Measurements from ENCODE around the gene WNT9B. TPM values are rescaled to one million over a fixed set of nuclear protein-coding genes. Genes with fewer than 3 reads are reported as not detected.

The WNT9B gene
- total RNA-seq, 1 experiment from 2014 or later = not detected

DNA sequence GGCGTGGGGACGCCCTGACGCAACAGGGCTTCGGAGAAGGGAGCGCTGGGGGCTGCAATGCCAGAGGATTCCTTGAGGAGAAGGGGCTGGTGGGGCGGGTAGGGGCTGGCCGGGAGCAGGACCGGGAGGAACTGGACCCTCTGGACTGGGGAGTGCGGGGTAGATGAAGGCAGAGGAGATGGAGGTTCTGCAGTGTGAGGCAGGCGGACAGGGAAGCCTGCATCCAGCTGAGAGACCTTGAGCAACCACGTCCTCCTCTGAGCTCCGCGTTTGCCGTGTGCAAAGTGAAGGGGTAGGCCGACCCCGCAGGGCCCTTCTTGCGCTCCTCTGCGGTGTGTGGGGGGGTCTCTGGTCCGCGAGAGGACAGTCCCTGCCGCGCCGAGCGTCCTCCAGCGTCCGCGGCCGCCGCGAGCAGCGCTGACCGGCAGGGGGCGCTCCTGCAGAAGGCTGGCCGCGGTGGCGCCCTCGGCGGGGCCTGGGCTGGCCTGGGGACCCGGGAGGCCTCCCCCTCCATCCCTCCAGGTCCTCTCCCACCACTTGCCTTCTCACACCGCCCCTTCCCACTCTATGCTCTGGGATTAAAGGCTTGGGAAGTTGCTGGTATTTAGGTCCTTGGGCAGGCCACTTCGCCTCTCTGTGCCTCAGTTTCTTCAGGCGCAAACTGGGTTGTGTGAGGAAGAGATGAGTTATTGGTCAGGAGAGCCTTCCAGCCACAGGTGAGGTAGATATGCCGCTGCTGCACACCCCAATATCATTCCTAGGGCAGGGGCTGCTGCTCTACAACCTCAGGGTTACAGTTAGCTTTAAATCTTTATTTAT lies 9.6 kb upstream of the WNT9B start:
- H3K9me3 ChIP-seq (ENCODE audit: low read depth, low read length, poor library complexity, severe bottlenecking) = no peaks in the 10 kb centered on the region
- CTCF ChIA-PET = interaction anchor here (0.6 to 1.6 kb wide), 6 partner anchors 10 to 172 kb away, joined by 3 to 7 read pairs (median 3); partner anchors contain the start of gene WNT9B
- H3K27ac ChIP-seq (ENCODE audit: low read depth, low read length, poor library complexity, severe bottlenecking) = no peak overlapping the region
- intact Hi-C loops (cut with micrococcal nuclease; ENCODE audit: unreplicated experiment) = loop anchor here (5.0 to 10.0 kb wide), 2 partner anchors 63 to 161 kb away; no protein-coding TSS in a partner anchor
- peak overlapping the region; percentile 31 for H3K4me3 ChIP-seq (ENCODE audit: low read depth, low read length, poor library complexity, severe bottlenecking)
- POLR2A ChIA-PET (ENCODE audit: low non-redundant PET) = no interaction called here
- no peaks in the 10 kb centered on the region for H3K4me1 ChIP-seq (ENCODE audit: insufficient read depth, low read length, poor library complexity, severe bottlenecking)
- H3K36me3 ChIP-seq (ENCODE audit: insufficient read depth, low read length, poor library complexity, severe bottlenecking) = no peaks in the 10 kb centered on the region
- H3K27me3 ChIP-seq (replicated peaks; ENCODE audit: insufficient read depth, low read depth, low read length, poor library complexity) = peaks cover 8% of the 10 kb centered on the region
- DNase-seq (ENCODE audit: low spot score) = peak; percentile 24
- no TSS peak for BruUV-seq (replicated peaks)
- TF ChIP-seq, protein P1, sequence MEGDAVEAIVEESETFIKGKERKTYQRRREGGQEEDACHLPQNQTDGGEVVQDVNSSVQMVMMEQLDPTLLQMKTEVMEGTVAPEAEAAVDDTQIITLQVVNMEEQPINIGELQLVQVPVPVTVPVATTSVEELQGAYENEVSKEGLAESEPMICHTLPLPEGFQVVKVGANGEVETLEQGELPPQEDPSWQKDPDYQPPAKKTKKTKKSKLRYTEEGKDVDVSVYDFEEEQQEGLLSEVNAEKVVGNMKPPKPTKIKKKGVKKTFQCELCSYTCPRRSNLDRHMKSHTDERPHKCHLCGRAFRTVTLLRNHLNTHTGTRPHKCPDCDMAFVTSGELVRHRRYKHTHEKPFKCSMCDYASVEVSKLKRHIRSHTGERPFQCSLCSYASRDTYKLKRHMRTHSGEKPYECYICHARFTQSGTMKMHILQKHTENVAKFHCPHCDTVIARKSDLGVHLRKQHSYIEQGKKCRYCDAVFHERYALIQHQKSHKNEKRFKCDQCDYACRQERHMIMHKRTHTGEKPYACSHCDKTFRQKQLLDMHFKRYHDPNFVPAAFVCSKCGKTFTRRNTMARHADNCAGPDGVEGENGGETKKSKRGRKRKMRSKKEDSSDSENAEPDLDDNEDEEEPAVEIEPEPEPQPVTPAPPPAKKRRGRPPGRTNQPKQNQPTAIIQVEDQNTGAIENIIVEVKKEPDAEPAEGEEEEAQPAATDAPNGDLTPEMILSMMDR (conservative IDR thresholded peaks at IDR 0.05; ENCODE audit: low read depth, low read length) = peak; percentile 63
- no peak for TF ChIP-seq EZH2 (IDR thresholded peaks at IDR 0.05; ENCODE audit: borderline replicate concordance, low read depth, low read length, poor library complexity, severe bottlenecking)

DNA sequence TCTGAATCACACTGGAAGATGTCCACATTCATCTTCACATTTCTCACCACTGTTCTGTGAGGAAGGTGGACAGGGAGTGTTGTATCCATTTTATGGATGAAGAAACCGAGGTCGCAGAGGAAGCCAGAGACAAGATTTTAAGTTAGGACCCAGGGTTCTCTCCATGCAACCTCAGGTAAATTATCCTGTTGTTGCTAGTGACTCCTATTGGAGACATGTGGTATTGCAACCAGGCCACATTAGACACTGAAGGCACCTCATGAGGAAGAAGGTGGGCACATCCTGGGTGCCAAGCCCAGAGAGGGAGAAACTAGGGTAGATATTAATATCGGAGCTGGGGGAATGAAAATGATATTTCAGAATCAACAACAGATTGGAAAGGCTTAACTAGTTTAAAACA lies 8.5 kb upstream of the WNT9B start:
- Histone ChIP-seq H3K36me3 (ENCODE audit: insufficient read depth, low read length, poor library complexity, severe bottlenecking) (no peaks in the 10 kb centered on the region), H3K27me3 (replicated peaks; ENCODE audit: insufficient read depth, low read depth, low read length, poor library complexity) (peaks cover 8% of the 10 kb centered on the region), H3K4me3 (ENCODE audit: low read depth, low read length, poor library complexity, severe bottlenecking) (no peak overlapping the region), H3K27ac (ENCODE audit: low read depth, low read length, poor library complexity, severe bottlenecking) (no peak overlapping the region), H3K4me1 (ENCODE audit: insufficient read depth, low read length, poor library complexity, severe bottlenecking) (no peaks in the 10 kb centered on the region), H3K9me3 (ENCODE audit: low read depth, low read length, poor library complexity, severe bottlenecking) (no peaks in the 10 kb centered on the region)
- TF ChIP-seq EZH2 (IDR thresholded peaks at IDR 0.05; ENCODE audit: borderline replicate concordance, low read depth, low read length, poor library complexity, severe bottlenecking) = no peak
- TF ChIP-seq, protein P1 (conservative IDR thresholded peaks at IDR 0.05; ENCODE audit: low read depth, low read length) = peak; percentile 51
- DNase-seq (ENCODE audit: low spot score) = no peak
- intact Hi-C loops (cut with micrococcal nuclease; ENCODE audit: unreplicated experiment) = loop anchor here (5.0 to 10.0 kb wide), 2 partner anchors 62 to 159 kb away; no protein-coding TSS in a partner anchor
- ChIA-PET CTCF (interaction anchor here (1.2 kb wide), 1 partner anchor 98 kb away, joined by 3 read pairs; no protein-coding TSS in a partner anchor), POLR2A (ENCODE audit: low non-redundant PET) (no interaction called here)
- no TSS peak for BruUV-seq (replicated peaks)

DNA sequence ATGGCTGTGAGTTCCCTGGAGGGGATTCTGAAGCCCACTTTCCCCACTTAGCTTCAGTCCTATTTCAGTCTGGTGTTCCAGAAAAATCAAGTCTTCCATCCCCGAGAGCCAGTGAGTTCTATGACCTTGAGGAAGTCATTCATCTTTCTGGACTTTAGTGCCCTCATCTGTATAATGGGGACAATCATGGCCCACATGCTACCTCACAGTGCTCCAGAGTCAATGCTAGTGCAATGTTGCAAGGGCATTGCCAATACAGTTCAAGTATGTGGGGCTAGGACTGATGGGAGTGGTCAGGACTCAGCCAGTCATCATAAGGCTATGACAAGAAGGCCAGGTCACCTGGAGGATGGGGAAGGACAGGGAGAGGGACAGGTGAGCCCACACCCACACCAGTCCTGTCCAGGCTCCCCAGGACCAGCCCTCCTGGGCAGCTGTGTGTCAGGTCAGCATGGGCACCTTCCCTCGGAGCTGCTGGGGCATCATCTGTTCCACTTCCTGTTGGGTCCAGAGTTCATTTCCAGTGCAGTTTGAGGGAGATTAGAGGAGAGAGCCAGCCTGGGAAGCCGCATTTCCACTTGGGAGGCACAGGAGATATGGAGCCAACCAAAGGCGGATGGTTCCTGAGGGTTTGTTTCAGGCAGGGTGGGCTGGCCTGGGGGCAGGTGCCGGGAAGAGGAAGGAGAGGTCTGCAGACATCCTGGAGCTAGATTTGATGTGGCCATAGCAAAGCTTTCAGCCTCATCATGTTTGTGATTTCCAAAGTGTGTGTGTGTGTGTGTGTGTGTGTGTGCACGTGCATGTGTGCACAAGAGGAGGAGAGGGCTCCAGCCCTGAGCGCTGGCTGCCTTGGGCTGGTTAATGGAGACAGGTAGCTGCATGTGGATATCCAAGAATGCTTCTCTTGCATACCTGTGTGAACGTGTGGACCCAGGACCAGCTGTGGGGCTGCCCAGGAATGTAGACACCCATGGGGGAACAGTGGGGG lies 3.9 kb upstream of the WNT9B start:
- ChIA-PET CTCF (no interaction called here), POLR2A (ENCODE audit: low non-redundant PET) (no interaction called here)
- DNase-seq (ENCODE audit: low spot score) = no peak
- Histone ChIP-seq H3K27me3 (replicated peaks; ENCODE audit: insufficient read depth, low read depth, low read length, poor library complexity) (peaks cover 21% of the 10 kb centered on the region), H3K4me3 (ENCODE audit: low read depth, low read length, poor library complexity, severe bottlenecking) (no peak overlapping the region), H3K27ac (ENCODE audit: low read depth, low read length, poor library complexity, severe bottlenecking) (no peak overlapping the region), H3K9me3 (ENCODE audit: low read depth, low read length, poor library complexity, severe bottlenecking) (no peaks in the 10 kb centered on the region), H3K4me1 (ENCODE audit: insufficient read depth, low read length, poor library complexity, severe bottlenecking) (peaks cover 4% of the 10 kb centered on the region), H3K36me3 (ENCODE audit: insufficient read depth, low read length, poor library complexity, severe bottlenecking) (no peaks in the 10 kb centered on the region)
- TF ChIP-seq, protein P1 (conservative IDR thresholded peaks at IDR 0.05; ENCODE audit: low read depth, low read length) = no peak
- TF ChIP-seq EZH2 (IDR thresholded peaks at IDR 0.05; ENCODE audit: borderline replicate concordance, low read depth, low read length, poor library complexity, severe bottlenecking) = no peak
- BruUV-seq (replicated peaks) = no TSS peak
- intact Hi-C loops (cut with micrococcal nuclease; ENCODE audit: unreplicated experiment) = loop anchor here (10.0 kb wide), 1 partner anchor 57 kb away; no protein-coding TSS in a partner anchor

All from A673 (cell line).